ENCODE measurements around the gene MPL. TPM values are rescaled to one million over a fixed set of nuclear protein-coding genes. Genes with fewer than 3 reads are reported as not detected.

Gene MPL
- total and polyA plus RNA-seq, 4 donors: 0.18 to 0.52 (median 0.20) TPM; not detected in 1

DNA sequence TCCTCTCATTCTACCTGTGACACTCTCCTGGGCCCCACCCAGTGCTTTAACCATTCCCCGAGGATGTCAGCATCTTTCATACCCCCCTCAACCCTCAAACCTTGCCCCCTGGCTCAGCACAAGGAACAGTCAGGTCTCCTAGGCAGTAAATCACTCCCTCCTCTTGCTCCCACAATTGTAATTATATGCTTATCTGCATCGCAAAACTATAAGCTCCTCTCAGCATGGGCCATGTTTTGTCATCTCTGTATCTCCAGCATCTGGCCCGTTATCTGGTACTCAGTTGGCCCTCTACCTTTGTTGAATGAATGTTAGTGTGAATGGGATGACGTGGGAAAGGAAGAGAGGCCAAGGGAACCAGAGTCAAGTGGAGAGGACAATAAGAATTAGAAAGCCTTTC, 32.9 kb downstream of the MPL start:
- 83 to 85% methylated on average over 4 of the region's 4 CpGs for WGBS, 2 donors
- Histone ChIP-seq H3K4me3 (ENCODE audit: low read length in 2 of 2) (no peak overlapping the region), H3K4me1 (ENCODE audit: control insufficient read depth in 1 of 2, insufficient read depth in 2 of 2, low read length in 2 of 2) (peaks cover 0 to 4% of the 10 kb centered on the region in 2 donors), H3K27me3 (ENCODE audit: control insufficient read depth in 1 of 2, insufficient read depth in 2 of 2, low read length in 1 of 2) (no peaks in the 10 kb centered on the region), H3K36me3 (ENCODE audit: control insufficient read depth in 1 of 2, insufficient read depth in 2 of 2, low read length in 1 of 2) (no peaks in the 10 kb centered on the region), H3K9me3 (ENCODE audit: control insufficient read depth, low read length) (no peaks in the 10 kb centered on the region), H3K27ac (ENCODE audit: low read depth in 1 of 2, low read length in 2 of 2) (no peak overlapping the region)
- ATAC-seq (ENCODE audit: low FRiP score) (no peak), DNase-seq (no peak)
- intact Hi-C loops (cut with DNase I): no loop called here

DNA sequence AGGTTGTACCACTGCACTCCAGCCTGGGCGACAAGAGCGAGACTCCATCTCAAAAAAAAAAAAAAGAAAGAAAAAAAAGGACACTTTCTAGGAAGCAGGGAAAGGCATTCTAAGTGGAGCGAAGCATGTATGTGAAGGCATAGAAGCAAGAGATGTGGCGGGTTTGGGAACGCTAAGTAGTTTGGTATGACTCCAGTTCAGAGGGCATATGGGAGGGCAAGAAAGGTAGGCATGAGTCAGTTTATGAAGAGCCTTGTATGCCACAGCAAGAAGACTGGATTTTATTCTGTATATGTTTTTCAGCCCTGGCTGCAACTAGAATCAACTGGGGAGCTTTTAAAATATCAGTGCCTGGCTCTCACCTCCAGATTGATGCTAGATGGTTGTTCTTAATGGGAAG, 34.6 kb downstream of the MPL start:
- WGBS, 2 donors: 97% methylated on average over 5 of the region's 5 CpGs
- DNase-seq: no peak
- H3K4me1 ChIP-seq (ENCODE audit: control insufficient read depth in 1 of 2, insufficient read depth in 2 of 2, low read length in 2 of 2): peaks cover 0 to 4% of the 10 kb centered on the region in 2 donors
- no peaks in the 10 kb centered on the region for H3K9me3 ChIP-seq (ENCODE audit: control insufficient read depth, low read length)
- H3K27me3 ChIP-seq (ENCODE audit: control insufficient read depth in 1 of 2, insufficient read depth in 2 of 2, low read length in 1 of 2): no peaks in the 10 kb centered on the region
- intact Hi-C loops (cut with DNase I): no loop called here
- H3K27ac ChIP-seq (ENCODE audit: low read depth in 1 of 2, low read length in 2 of 2): no peak overlapping the region
- no peaks in the 10 kb centered on the region for H3K36me3 ChIP-seq (ENCODE audit: control insufficient read depth in 1 of 2, insufficient read depth in 2 of 2, low read length in 1 of 2)
- ATAC-seq (ENCODE audit: low FRiP score): no peak
- H3K4me3 ChIP-seq (ENCODE audit: low read length in 2 of 2): no peak overlapping the region

DNA sequence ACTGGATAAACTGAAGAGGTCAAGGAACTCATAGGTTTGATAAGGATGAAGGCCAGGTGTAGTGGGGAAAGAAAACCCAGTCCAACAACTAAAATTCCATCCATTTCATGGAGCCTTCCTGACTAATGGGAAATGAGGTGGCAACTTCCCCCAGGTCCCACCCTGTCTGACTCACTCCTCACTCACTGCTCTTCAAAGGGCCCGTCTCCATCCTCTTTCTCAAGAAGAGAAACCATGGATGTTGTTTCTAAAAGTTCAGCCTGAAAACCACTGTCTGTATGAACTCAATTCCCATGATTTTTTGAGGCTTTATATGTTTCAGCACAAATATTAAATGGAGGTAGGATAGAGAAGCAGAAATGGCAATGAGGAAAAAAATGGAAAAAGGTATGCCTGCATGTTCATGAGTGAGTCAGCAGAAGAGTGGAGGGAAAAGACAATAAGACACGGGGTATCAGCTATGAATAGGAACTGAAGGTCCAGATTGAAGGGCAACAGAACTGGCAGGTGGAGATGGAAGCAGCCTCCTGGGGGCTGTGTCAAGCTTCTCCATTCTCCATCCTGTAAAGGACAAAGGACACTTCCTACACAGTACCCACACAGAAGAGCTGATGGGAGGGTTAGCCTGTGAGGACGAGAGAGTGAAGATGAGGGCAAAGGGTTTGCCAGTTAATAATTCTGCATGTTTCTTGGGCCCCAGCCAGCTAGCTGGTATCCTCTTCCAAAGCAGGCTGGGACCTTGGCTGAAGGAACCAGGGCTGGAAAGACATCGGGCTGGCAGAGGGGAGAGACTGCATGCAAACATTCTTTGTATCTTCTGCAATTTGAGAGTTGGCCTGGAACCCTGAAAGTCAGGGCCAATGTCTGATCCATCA, 35.7 kb downstream of the MPL start:
- Histone ChIP-seq H3K4me3 (ENCODE audit: low read length in 2 of 2) (no peak overlapping the region), H3K27me3 (ENCODE audit: control insufficient read depth in 1 of 2, insufficient read depth in 2 of 2, low read length in 1 of 2) (no peaks in the 10 kb centered on the region), H3K4me1 (ENCODE audit: control insufficient read depth in 1 of 2, insufficient read depth in 2 of 2, low read length in 2 of 2) (peaks cover 0 to 4% of the 10 kb centered on the region in 2 donors), H3K9me3 (ENCODE audit: control insufficient read depth, low read length) (no peaks in the 10 kb centered on the region), H3K27ac (ENCODE audit: low read depth in 1 of 2, low read length in 2 of 2) (no peak overlapping the region), H3K36me3 (ENCODE audit: control insufficient read depth in 1 of 2, insufficient read depth in 2 of 2, low read length in 1 of 2) (no peaks in the 10 kb centered on the region)
- intact Hi-C loops (cut with DNase I): no loop called here
- DNase-seq (no peak), ATAC-seq (ENCODE audit: low FRiP score) (no peak)
- WGBS, 2 donors: 42 to 43% methylated on average over 4 of the region's 4 CpGs

DNA sequence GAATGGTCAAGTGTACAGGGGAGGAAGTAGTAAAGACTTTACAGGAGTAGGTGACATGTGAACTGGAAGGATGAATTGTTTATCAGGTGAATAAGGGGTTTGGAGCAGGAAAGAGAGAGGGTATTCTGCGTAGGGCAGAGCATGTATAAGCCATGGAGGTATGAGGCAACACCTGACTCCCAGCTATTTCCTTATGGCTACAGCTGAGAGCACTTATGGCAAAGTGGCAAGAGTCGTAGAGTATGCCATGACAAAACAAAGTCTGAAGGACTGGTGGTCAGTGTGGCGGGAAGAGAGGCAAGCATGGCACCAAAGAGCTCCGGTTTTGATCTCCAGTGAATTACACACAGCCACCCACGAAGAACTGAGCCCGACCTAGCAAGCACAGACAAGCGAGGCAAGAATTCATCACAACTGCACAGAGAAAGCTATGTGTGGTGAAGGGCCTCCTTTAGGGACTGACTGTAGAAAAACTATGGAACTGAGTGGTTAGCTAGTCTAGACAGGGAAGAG, 39.2 kb downstream of the MPL start:
- Histone ChIP-seq H3K4me1 (ENCODE audit: control insufficient read depth in 1 of 2, insufficient read depth in 2 of 2, low read length in 2 of 2) (no peaks in the 10 kb centered on the region), H3K4me3 (ENCODE audit: low read length in 2 of 2) (no peak overlapping the region), H3K9me3 (ENCODE audit: control insufficient read depth, low read length) (no peaks in the 10 kb centered on the region), H3K27ac (ENCODE audit: low read depth in 1 of 2, low read length in 2 of 2) (no peak overlapping the region), H3K27me3 (ENCODE audit: control insufficient read depth in 1 of 2, insufficient read depth in 2 of 2, low read length in 1 of 2) (no peaks in the 10 kb centered on the region), H3K36me3 (ENCODE audit: control insufficient read depth in 1 of 2, insufficient read depth in 2 of 2, low read length in 1 of 2) (peaks cover 0 to 2% of the 10 kb centered on the region in 2 donors)
- intact Hi-C loops (cut with DNase I): no loop called here
- 83 to 92% methylated on average over 7 of the region's 7 CpGs for WGBS, 2 donors
- ATAC-seq (ENCODE audit: low FRiP score): no peak
- DNase-seq: no peak

GRCh38 chr1:43377831-43378230, 40.2 kb downstream of the MPL start:
- DNase-seq (no peak), ATAC-seq (ENCODE audit: low FRiP score) (no peak)
- no peak overlapping the region for H3K4me3 ChIP-seq (ENCODE audit: low read length in 2 of 2)
- 87 to 96% methylated on average over 1 of the region's 1 CpG for WGBS, 2 donors
- no peaks in the 10 kb centered on the region for H3K4me1 ChIP-seq (ENCODE audit: control insufficient read depth in 1 of 2, insufficient read depth in 2 of 2, low read length in 2 of 2)
- H3K27ac ChIP-seq (ENCODE audit: low read depth in 1 of 2, low read length in 2 of 2): no peak overlapping the region
- no peaks in the 10 kb centered on the region for H3K27me3 ChIP-seq (ENCODE audit: control insufficient read depth in 1 of 2, insufficient read depth in 2 of 2, low read length in 1 of 2)
- H3K36me3 ChIP-seq (ENCODE audit: control insufficient read depth in 1 of 2, insufficient read depth in 2 of 2, low read length in 1 of 2): peaks cover 0 to 2% of the 10 kb centered on the region in 2 donors
- H3K9me3 ChIP-seq (ENCODE audit: control insufficient read depth, low read length): no peaks in the 10 kb centered on the region
- intact Hi-C loops (cut with DNase I): no loop called here

GRCh38 chr1:43379476-43379875, 41.9 kb downstream of the MPL start:
- no peak overlapping the region for H3K4me3 ChIP-seq (ENCODE audit: low read length in 2 of 2)
- H3K36me3 ChIP-seq (ENCODE audit: control insufficient read depth in 1 of 2, insufficient read depth in 2 of 2, low read length in 1 of 2): peaks cover 9% of the 10 kb centered on the region in 2 donors
- DNase-seq (no peak), ATAC-seq (ENCODE audit: low FRiP score) (no peak)
- H3K4me1 ChIP-seq (ENCODE audit: control insufficient read depth in 1 of 2, insufficient read depth in 2 of 2, low read length in 2 of 2): no peaks in the 10 kb centered on the region
- no peak overlapping the region for H3K27ac ChIP-seq (ENCODE audit: low read depth in 1 of 2, low read length in 2 of 2)
- H3K9me3 ChIP-seq (ENCODE audit: control insufficient read depth, low read length): no peaks in the 10 kb centered on the region
- H3K27me3 ChIP-seq (ENCODE audit: control insufficient read depth in 1 of 2, insufficient read depth in 2 of 2, low read length in 1 of 2): no peaks in the 10 kb centered on the region
- intact Hi-C loops (cut with DNase I): no loop called here
- WGBS, 2 donors: 89 to 94% methylated on average over 1 of the region's 1 CpG

GRCh38 chr1:43381612-43382011, 44.0 kb downstream of the MPL start:
- DNase-seq (no peak), ATAC-seq (ENCODE audit: low FRiP score) (no peak)
- H3K27ac ChIP-seq (ENCODE audit: low read depth in 1 of 2, low read length in 2 of 2): no peak overlapping the region
- no peaks in the 10 kb centered on the region for H3K4me1 ChIP-seq (ENCODE audit: control insufficient read depth in 1 of 2, insufficient read depth in 2 of 2, low read length in 2 of 2)
- no peaks in the 10 kb centered on the region for H3K9me3 ChIP-seq (ENCODE audit: control insufficient read depth, low read length)
- H3K4me3 ChIP-seq (ENCODE audit: low read length in 2 of 2): no peak overlapping the region
- intact Hi-C loops (cut with DNase I): no loop called here
- peaks cover 13 to 16% of the 10 kb centered on the region in 2 donors for H3K36me3 ChIP-seq (ENCODE audit: control insufficient read depth in 1 of 2, insufficient read depth in 2 of 2, low read length in 1 of 2)
- 74 to 82% methylated on average over 3 of the region's 3 CpGs for WGBS, 2 donors
- no peaks in the 10 kb centered on the region for H3K27me3 ChIP-seq (ENCODE audit: control insufficient read depth in 1 of 2, insufficient read depth in 2 of 2, low read length in 1 of 2)

DNA sequence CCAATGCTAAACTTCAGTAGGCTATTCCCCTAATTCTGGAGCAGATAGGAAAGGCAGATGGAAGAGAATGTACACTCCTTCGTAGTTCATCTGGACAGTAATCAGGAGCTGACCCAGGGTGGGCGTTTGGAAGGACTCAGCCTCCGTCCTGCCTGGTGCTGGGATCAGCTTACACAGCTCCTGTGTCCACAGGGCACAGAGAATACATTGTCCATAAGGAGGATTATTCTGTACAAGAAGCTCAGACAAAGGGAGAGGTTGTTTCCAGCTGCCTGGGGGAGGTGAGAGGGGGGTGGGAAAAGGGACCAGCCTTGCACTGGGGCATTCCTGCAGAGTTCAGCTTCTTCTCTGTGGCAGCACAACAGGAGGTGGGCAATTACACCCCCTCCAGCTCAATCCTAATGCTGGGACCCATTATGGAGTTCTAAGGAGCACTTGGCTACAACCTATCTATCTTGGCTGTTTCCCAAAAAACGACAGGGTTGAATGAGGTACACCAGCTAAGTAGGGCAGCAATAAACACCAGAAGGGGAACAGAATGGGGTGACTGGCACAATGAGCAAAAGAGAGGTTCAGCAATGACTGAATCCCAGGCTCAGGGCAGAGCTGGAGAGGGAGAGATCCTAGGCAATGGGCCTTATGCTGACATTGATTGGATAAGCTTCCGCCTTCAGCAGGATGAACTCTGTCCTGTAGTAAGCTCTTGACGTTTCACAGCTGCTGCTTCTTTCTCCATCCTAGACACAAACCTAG, 44.6 kb downstream of the MPL start:
- Histone ChIP-seq H3K9me3 (ENCODE audit: control insufficient read depth, low read length) (no peaks in the 10 kb centered on the region), H3K27me3 (ENCODE audit: control insufficient read depth in 1 of 2, insufficient read depth in 2 of 2, low read length in 1 of 2) (no peaks in the 10 kb centered on the region), H3K27ac (ENCODE audit: low read depth in 1 of 2, low read length in 2 of 2) (no peak overlapping the region), H3K36me3 (ENCODE audit: control insufficient read depth in 1 of 2, insufficient read depth in 2 of 2, low read length in 1 of 2) (peaks cover 13 to 17% of the 10 kb centered on the region in 2 donors), H3K4me3 (ENCODE audit: low read length in 2 of 2) (no peak overlapping the region), H3K4me1 (ENCODE audit: control insufficient read depth in 1 of 2, insufficient read depth in 2 of 2, low read length in 2 of 2) (no peaks in the 10 kb centered on the region)
- DNase-seq (no peak), ATAC-seq (ENCODE audit: low FRiP score) (no peak)
- intact Hi-C loops (cut with DNase I): no loop called here
- WGBS, 2 donors: 52 to 55% methylated on average over 6 of the region's 6 CpGs
